ENCODE results near the gene VPREB3.

Gene VPREB3

GRCh38 chr22:23772315-23772648 lies 18.1 kb upstream of the VPREB3 start:
- no peak for DNase-seq (ENCODE audit: low read depth)
- no peak for TF ChIP-seq CTCF (conservative IDR thresholded peaks at IDR 0.05; ENCODE audit: low read length)

GRCh38 chr22:23769321-23769965 lies 15.2 kb upstream of the VPREB3 start:
- no peak overlapping the region for H3K4me3 ChIP-seq (ENCODE audit: low read length)
- no peak for TF ChIP-seq CTCF (conservative IDR thresholded peaks at IDR 0.05; ENCODE audit: low read length)
- no peak for DNase-seq (ENCODE audit: low read depth)

More at GRCh38 chr22:23772315-23772648, 18.1 kb upstream of the VPREB3 start:
- peak overlapping the region; percentile 49 for H3K4me3 ChIP-seq (ENCODE audit: low read length)

- H3K4me3 ChIP-seq (ENCODE audit: low read length), result peak within 1 kb of the TSS; percentile 74
- peak; percentile 74 for TF ChIP-seq CTCF (conservative IDR thresholded peaks at IDR 0.05; ENCODE audit: low read length)
- peak; percentile 64 for DNase-seq (ENCODE audit: low read depth)
Observed at GRCh38 chr22:23767673-23768548, 13.7 kb upstream of the VPREB3 start, which contains the start of gene CHCHD10. Gene CHCHD10, minus strand, starts transcription at chr22:23767972. Its CDS starts 98 bp downstream, at chr22:23767874.

GRCh38 chr22:23767303-23767672 lies 13.1 kb upstream of the VPREB3 start:
- no peak for DNase-seq (ENCODE audit: low read depth)
- TF ChIP-seq CTCF (conservative IDR thresholded peaks at IDR 0.05; ENCODE audit: low read length), result no peak
- peak overlapping the region; percentile 74 for H3K4me3 ChIP-seq (ENCODE audit: low read length)

GRCh38 chr22:23764899-23765881 lies 11.0 kb upstream of the VPREB3 start:
- H3K4me3 ChIP-seq (ENCODE audit: low read length), result no peak overlapping the region
- no peak for TF ChIP-seq CTCF (conservative IDR thresholded peaks at IDR 0.05; ENCODE audit: low read length)
- no peak for DNase-seq (ENCODE audit: low read depth)

GRCh38 chr22:23763954-23764353 lies 9.7 kb upstream of the VPREB3 start:
- no peak for DNase-seq (ENCODE audit: low read depth)
- no peak for TF ChIP-seq CTCF (conservative IDR thresholded peaks at IDR 0.05; ENCODE audit: low read length)
- H3K4me3 ChIP-seq (ENCODE audit: low read length), result 0 out of 2 replicates have a peak overlapping the region, but pooled peaks have one; percentile 10

Data from AG10803 (cell line).